ENCODE data around the gene EFNA5. TPM values are rescaled to one million over a fixed set of nuclear protein-coding genes. Genes with fewer than 3 reads are reported as not detected.

The EFNA5 gene
- total RNA-seq, 2 donors from 2014 or later: 6.0 to 13.5 TPM

DNA sequence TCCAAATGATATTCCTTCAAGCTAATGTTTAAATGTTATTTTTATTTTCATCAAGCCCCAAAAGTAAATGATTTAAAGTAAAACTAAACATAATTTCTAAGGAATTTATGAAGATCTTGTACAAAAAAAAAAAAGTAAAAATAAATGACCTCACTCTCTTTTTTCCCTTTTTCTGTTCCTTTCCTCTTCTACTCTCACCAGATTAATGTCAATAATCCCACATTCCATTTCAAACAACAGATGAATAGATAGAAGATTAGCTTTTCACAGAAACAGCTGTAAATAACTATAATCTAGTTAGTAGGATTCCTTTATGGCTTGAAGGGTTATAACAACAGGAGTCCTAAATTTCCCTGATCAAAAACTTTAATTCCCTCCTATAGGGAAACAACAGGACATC lies 88.1 kb downstream of the EFNA5 start:
- Histone ChIP-seq H3K9me3 (no peaks in the 10 kb centered on the region), H3K27ac (no peak overlapping the region), H3K27me3 (replicated peaks; ENCODE audit: insufficient read depth) (no peaks in the 10 kb centered on the region), H3K4me3 (no peak overlapping the region), H3K4me1 (ENCODE audit: control insufficient read depth in 1 of 2, low read depth in 2 of 2) (peaks cover 9 to 29% of the 10 kb centered on the region in 2 donors), H3K36me3 (no peaks in the 10 kb centered on the region)
- no peak for TF ChIP-seq CTCF (IDR thresholded peaks at IDR 0.05)
- ATAC-seq (ENCODE audit: insufficient number of reproducible peaks, low FRiP score, low read depth): no peak
- no peak for DNase-seq (ENCODE audit: low spot score)

GRCh38 chr5:107580889-107581820 lies 89.6 kb downstream of the EFNA5 start:
- Histone ChIP-seq H3K27me3 (replicated peaks; ENCODE audit: insufficient read depth) (no peaks in the 10 kb centered on the region), H3K27ac (peak overlapping the region in 1 of 2 donors; percentile 28), H3K36me3 (no peaks in the 10 kb centered on the region), H3K4me1 (ENCODE audit: control insufficient read depth in 1 of 2, low read depth in 2 of 2) (peaks cover 13 to 42% of the 10 kb centered on the region in 2 donors), H3K4me3 (peak overlapping the region; percentile 10), H3K9me3 (no peaks in the 10 kb centered on the region)
- ATAC-seq (ENCODE audit: insufficient number of reproducible peaks, low FRiP score, low read depth): no peak
- no peak for DNase-seq (ENCODE audit: low spot score)
- TF ChIP-seq CTCF (IDR thresholded peaks at IDR 0.05): no peak

DNA sequence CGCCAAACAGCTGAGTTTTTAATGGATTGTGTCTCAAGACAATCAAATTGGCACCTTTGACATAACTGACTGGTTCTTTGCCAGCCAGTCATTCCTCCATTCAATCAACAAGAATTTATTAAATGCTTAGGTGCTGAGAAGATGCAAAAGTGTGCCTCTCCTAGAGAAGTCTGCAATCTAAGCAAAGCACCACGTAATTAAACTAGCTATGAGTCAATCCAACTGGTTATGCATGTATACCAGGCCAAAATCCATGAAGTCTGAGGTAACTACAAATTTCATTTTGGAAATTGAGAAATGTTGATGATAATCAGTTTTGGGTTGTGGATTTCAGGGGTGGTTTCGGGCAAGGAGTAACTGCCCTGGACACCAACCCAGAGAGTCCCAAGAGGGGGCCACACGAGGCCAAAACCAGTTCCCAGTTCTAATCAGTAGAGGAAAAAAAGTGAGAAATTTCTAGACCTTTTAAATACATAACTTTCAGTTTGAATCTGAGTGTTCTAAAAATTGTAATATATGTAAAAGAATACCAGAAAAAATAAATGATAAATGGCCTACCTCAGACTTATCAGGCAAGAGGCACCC lies 92.6 kb downstream of the EFNA5 start:
- TF ChIP-seq CTCF (IDR thresholded peaks at IDR 0.05): no peak
- H3K27ac ChIP-seq: peak overlapping the region in 1 of 2 donors; percentile 13
- no peaks in the 10 kb centered on the region for H3K9me3 ChIP-seq
- peaks cover 13 to 42% of the 10 kb centered on the region in 2 donors for H3K4me1 ChIP-seq (ENCODE audit: control insufficient read depth in 1 of 2, low read depth in 2 of 2)
- H3K36me3 ChIP-seq: no peaks in the 10 kb centered on the region
- no peaks in the 10 kb centered on the region for H3K27me3 ChIP-seq (replicated peaks; ENCODE audit: insufficient read depth)
- no peak for DNase-seq (ENCODE audit: low spot score)
- H3K4me3 ChIP-seq: no peak overlapping the region
- ATAC-seq (ENCODE audit: insufficient number of reproducible peaks, low FRiP score, low read depth): peak; percentile 22

DNA sequence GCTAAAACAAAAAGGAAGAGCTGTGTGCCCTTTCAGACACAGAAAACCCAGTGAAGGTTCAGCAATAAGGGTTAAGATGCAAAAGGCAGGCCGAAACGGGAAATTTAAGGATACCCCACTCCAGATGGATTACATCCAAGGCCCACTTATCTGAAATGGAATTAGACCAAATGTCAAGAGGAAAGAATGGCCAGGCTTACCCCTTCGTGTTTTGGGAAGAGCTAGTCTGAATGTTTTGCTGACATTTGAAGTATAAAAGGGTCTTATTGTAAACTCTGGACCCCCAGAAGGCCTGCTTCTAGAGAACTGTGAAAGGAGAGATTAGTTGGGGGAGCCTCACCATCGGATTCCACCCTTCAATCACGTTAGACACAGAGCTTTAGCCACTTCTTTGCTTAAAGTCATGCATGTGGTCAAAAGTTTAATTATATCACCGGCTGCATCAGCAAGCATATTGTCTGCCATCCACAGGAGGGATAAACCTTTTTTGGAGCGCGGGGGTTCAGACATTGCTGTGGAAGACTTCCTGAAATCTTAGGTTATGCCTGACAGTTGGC lies 93.3 kb downstream of the EFNA5 start:
- no peak for ATAC-seq (ENCODE audit: insufficient number of reproducible peaks, low FRiP score, low read depth)
- no peak for TF ChIP-seq CTCF (IDR thresholded peaks at IDR 0.05)
- no peaks in the 10 kb centered on the region for H3K9me3 ChIP-seq

DNA sequence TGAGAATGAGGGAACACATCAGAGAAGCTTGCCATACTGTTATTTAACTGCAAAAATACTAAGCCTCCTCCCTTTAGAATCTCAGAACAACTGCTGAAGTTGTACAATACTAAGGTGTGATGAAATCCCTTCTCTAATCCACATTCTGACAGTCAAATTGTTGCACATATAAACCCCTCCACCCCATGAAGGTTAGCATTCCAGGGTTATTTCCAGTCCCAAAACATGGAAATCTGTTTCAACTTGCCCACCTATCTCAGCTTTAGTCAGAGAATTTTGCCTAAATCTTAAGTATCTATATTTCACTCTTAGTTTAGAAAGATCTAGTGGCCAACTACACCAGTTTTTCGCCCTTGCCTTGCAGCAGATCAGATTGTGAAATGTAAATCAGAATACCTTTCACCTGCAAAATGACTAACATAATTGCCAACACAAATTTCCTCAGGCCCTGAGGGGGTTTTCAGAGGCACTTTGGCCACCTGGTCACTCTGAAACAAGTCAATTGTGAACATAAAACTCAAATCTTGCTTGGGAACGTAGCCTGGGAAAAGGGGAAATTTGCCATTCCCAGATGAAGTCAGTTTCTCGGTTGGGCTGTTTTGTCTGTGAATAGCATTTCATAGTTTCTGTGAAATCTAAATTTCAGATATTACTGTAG lies 93.9 kb downstream of the EFNA5 start:
- H3K27ac ChIP-seq: no peak overlapping the region
- no peaks in the 10 kb centered on the region for H3K9me3 ChIP-seq
- no peak overlapping the region for H3K4me3 ChIP-seq
- peaks cover 13 to 44% of the 10 kb centered on the region in 2 donors for H3K4me1 ChIP-seq (ENCODE audit: control insufficient read depth in 1 of 2, low read depth in 2 of 2)
- DNase-seq (ENCODE audit: low spot score): no peak
- no peaks in the 10 kb centered on the region for H3K27me3 ChIP-seq (replicated peaks; ENCODE audit: insufficient read depth)
- no peak for TF ChIP-seq CTCF (IDR thresholded peaks at IDR 0.05)
- no peaks in the 10 kb centered on the region for H3K36me3 ChIP-seq
- ATAC-seq (ENCODE audit: insufficient number of reproducible peaks, low FRiP score, low read depth): no peak

More for the DNA sequence above, 93.3 kb downstream of the EFNA5 start:
- Histone ChIP-seq H3K36me3 (no peaks in the 10 kb centered on the region), H3K4me3 (no peak overlapping the region), H3K27me3 (replicated peaks; ENCODE audit: insufficient read depth) (no peaks in the 10 kb centered on the region), H3K4me1 (ENCODE audit: control insufficient read depth in 1 of 2, low read depth in 2 of 2) (peaks cover 13 to 44% of the 10 kb centered on the region in 2 donors), H3K27ac (no peak overlapping the region)
- no peak for DNase-seq (ENCODE audit: low spot score)
